HCT116 (cell line): ENCODE data around the gene SLC25A21.

Experiments used
- CEBPB ChIP-seq: IDR thresholded peaks from 2 replicates; pipeline ENCODE4 v1.6.1; 2012; ENCODE audit warnings: low read depth
- EZH2 ChIP-seq: fragments of 200-600 bp; sonication (generic); IDR thresholded peaks from 2 replicates; pipeline ENCODE4 v1.6.1; 2017; ENCODE audit warnings: antibody characterized with exemption, mixed run types
- EZH2phosphoT487 ChIP-seq: fragments of 200-600 bp; IDR thresholded peaks from 2 replicates; pipeline ENCODE4 v1.6.1; 2018; ENCODE audit warnings: antibody characterized with exemption, borderline replicate concordance
- POLR2A ChIP-seq: IDR thresholded peaks from 2 replicates; pipeline ENCODE4 v1.7.0; 2011; ENCODE audit warnings: borderline replicate concordance; ENCODE audit not compliant: insufficient read depth, insufficient read length; ENCODE audit errors: extremely low read depth
- POLR2AphosphoS5 ChIP-seq: IDR thresholded peaks from 2 replicates; pipeline ENCODE4 v1.6.1; 2011; ENCODE audit warnings: mild to moderate bottlenecking, low read depth, low read length, moderate library complexity
- SIN3A ChIP-seq: IDR thresholded peaks from 2 replicates; pipeline ENCODE4 v1.6.1; 2012; ENCODE audit warnings: low read depth
- TCF7L2 ChIP-seq: IDR thresholded peaks from 2 replicates; pipeline ENCODE4 v1.7.0; 2011; ENCODE audit warnings: borderline replicate concordance, inconsistent platforms; ENCODE audit not compliant: insufficient read depth, insufficient read length; ENCODE audit errors: extremely low read depth
- TF ChIP-seq, protein P1 (sequence below), 3 experiments: fragments of 200-600 bp in 1 of 3; sonication (generic) in 1 of 3; IDR thresholded peaks in 2 of 3; conservative IDR thresholded peaks in 1 of 3; 2 replicates each; pipeline ENCODE4 v1.5.1; 2012 to 2017; ENCODE audit warnings: low read depth in 2 of 3, low read length in 2 of 3, antibody characterized with exemption in 1 of 3, borderline replicate concordance in 1 of 3, control low read depth in 1 of 3, mild to moderate bottlenecking in 1 of 3, mixed read lengths in 1 of 3, mixed run types in 1 of 3, moderate library complexity in 1 of 3; ENCODE audit not compliant: insufficient read depth in 1 of 3
- TF ChIP-seq, protein P2 (sequence below): IDR thresholded peaks from 2 replicates; pipeline ENCODE4 v1.6.1; 2011; ENCODE audit warnings: mild to moderate bottlenecking, low read length, moderate library complexity; ENCODE audit not compliant: insufficient replicate concordance; ENCODE audit errors: extremely low read depth
- TF ChIP-seq, protein P3 (sequence below): IDR thresholded peaks from 2 replicates; pipeline ENCODE4 v1.6.1; 2012; ENCODE audit warnings: low read depth
- TF ChIP-seq, protein P4 (sequence below): IDR thresholded peaks from 2 replicates; pipeline ENCODE4 v1.6.1; 2012

DNA sequence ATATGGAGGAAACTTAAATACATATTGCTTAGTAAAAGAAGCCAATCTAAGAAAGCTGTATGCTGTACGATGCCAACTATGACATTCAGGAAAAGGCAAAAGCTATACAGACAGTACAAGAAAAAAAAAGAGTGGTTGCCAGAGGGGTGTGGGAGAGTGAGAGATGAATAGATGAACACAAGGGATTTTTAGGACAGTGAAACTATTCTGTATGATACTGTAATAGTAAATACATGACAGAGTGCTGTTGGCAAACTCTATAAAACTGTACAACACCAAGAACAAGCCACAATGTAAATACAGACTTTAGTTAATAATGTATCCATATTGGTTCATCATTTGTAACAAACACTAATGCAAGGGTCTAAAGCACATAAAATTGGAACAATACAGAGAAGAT is 14.5 kb upstream of the SLC25A21 start:
- TF ChIP-seq, protein P1, sequence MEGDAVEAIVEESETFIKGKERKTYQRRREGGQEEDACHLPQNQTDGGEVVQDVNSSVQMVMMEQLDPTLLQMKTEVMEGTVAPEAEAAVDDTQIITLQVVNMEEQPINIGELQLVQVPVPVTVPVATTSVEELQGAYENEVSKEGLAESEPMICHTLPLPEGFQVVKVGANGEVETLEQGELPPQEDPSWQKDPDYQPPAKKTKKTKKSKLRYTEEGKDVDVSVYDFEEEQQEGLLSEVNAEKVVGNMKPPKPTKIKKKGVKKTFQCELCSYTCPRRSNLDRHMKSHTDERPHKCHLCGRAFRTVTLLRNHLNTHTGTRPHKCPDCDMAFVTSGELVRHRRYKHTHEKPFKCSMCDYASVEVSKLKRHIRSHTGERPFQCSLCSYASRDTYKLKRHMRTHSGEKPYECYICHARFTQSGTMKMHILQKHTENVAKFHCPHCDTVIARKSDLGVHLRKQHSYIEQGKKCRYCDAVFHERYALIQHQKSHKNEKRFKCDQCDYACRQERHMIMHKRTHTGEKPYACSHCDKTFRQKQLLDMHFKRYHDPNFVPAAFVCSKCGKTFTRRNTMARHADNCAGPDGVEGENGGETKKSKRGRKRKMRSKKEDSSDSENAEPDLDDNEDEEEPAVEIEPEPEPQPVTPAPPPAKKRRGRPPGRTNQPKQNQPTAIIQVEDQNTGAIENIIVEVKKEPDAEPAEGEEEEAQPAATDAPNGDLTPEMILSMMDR (IDR thresholded peaks at IDR 0.05 in 2 of 3, conservative IDR thresholded peaks at IDR 0.05 in 1 of 3; ENCODE audit: borderline replicate concordance in 1 of 3, insufficient read depth in 1 of 3, low read depth in 2 of 3, low read length in 2 of 3), result no peak
- TF ChIP-seq TCF7L2 (no peak), POLR2A (no peak), POLR2AphosphoS5 (no peak), EZH2 (no peak), CEBPB (no peak), EZH2phosphoT487 (no peak), SIN3A (no peak)
- TF ChIP-seq, protein P2, sequence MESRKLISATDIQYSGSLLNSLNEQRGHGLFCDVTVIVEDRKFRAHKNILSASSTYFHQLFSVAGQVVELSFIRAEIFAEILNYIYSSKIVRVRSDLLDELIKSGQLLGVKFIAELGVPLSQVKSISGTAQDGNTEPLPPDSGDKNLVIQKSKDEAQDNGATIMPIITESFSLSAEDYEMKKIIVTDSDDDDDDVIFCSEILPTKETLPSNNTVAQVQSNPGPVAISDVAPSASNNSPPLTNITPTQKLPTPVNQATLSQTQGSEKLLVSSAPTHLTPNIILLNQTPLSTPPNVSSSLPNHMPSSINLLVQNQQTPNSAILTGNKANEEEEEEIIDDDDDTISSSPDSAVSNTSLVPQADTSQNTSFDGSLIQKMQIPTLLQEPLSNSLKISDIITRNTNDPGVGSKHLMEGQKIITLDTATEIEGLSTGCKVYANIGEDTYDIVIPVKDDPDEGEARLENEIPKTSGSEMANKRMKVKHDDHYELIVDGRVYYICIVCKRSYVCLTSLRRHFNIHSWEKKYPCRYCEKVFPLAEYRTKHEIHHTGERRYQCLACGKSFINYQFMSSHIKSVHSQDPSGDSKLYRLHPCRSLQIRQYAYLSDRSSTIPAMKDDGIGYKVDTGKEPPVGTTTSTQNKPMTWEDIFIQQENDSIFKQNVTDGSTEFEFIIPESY, result no peak
- TF ChIP-seq, protein P3, sequence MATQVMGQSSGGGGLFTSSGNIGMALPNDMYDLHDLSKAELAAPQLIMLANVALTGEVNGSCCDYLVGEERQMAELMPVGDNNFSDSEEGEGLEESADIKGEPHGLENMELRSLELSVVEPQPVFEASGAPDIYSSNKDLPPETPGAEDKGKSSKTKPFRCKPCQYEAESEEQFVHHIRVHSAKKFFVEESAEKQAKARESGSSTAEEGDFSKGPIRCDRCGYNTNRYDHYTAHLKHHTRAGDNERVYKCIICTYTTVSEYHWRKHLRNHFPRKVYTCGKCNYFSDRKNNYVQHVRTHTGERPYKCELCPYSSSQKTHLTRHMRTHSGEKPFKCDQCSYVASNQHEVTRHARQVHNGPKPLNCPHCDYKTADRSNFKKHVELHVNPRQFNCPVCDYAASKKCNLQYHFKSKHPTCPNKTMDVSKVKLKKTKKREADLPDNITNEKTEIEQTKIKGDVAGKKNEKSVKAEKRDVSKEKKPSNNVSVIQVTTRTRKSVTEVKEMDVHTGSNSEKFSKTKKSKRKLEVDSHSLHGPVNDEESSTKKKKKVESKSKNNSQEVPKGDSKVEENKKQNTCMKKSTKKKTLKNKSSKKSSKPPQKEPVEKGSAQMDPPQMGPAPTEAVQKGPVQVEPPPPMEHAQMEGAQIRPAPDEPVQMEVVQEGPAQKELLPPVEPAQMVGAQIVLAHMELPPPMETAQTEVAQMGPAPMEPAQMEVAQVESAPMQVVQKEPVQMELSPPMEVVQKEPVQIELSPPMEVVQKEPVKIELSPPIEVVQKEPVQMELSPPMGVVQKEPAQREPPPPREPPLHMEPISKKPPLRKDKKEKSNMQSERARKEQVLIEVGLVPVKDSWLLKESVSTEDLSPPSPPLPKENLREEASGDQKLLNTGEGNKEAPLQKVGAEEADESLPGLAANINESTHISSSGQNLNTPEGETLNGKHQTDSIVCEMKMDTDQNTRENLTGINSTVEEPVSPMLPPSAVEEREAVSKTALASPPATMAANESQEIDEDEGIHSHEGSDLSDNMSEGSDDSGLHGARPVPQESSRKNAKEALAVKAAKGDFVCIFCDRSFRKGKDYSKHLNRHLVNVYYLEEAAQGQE, result no peak
- TF ChIP-seq, protein P4, sequence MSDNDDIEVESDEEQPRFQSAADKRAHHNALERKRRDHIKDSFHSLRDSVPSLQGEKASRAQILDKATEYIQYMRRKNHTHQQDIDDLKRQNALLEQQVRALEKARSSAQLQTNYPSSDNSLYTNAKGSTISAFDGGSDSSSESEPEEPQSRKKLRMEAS, result no peak
